ENCODE measurements around the gene SALL2. TPM values are rescaled to one million over a fixed set of nuclear protein-coding genes. Genes with fewer than 3 reads are reported as not detected.

The SALL2 gene
- total RNA-seq, 1 donor from 2014 or later: 38.4 TPM

GRCh38 chr14:21514341-21514740 lies 11.8 kb downstream of the SALL2 start:
- TF ChIP-seq CTCF (IDR thresholded peaks at IDR 0.05; ENCODE audit: unreplicated experiment): no peak
- Mint-ChIP-seq H3K27ac (ENCODE audit: unreplicated experiment) (no peak overlapping the region), H3K4me3 (ENCODE audit: unreplicated experiment) (no peak overlapping the region), H3K36me3 (ENCODE audit: low read depth, unreplicated experiment) (peaks cover 6% of the 10 kb centered on the region), H3K9me3 (ENCODE audit: unreplicated experiment) (no peaks in the 10 kb centered on the region), H3K27me3 (ENCODE audit: unreplicated experiment) (peaks cover 7% of the 10 kb centered on the region), H3K4me1 (ENCODE audit: unreplicated experiment) (peaks cover 13% of the 10 kb centered on the region)
- no peak for DNase-seq (ENCODE audit: low spot score)

GRCh38 chr14:21510735-21511657 lies 15.2 kb downstream of the SALL2 start, which contains the start of gene METTL3:
Gene METTL3, minus strand, starts transcription at chr14:21511340. Its CDS starts 117 bp downstream, at chr14:21511223.
- H3K4me1 Mint-ChIP-seq (ENCODE audit: unreplicated experiment): peaks cover 17% of the 10 kb centered on the region
- peak; percentile 86 for DNase-seq (ENCODE audit: low spot score)
- TF ChIP-seq CTCF (IDR thresholded peaks at IDR 0.05; ENCODE audit: unreplicated experiment): no peak
- peak within 1 kb of the TSS; percentile 94 for H3K4me3 Mint-ChIP-seq (ENCODE audit: unreplicated experiment)
- H3K36me3 Mint-ChIP-seq (ENCODE audit: low read depth, unreplicated experiment): peaks cover 16% of the 10 kb centered on the region
- no peaks in the 10 kb centered on the region for H3K9me3 Mint-ChIP-seq (ENCODE audit: unreplicated experiment)
- peaks cover 7% of the 10 kb centered on the region for H3K27me3 Mint-ChIP-seq (ENCODE audit: unreplicated experiment)
- peak within 1 kb of the TSS; percentile 92 for H3K27ac Mint-ChIP-seq (ENCODE audit: unreplicated experiment)

GRCh38 chr14:21509432-21510143 lies 16.6 kb downstream of the SALL2 start:
- H3K9me3 Mint-ChIP-seq (ENCODE audit: unreplicated experiment): no peaks in the 10 kb centered on the region
- H3K27me3 Mint-ChIP-seq (ENCODE audit: unreplicated experiment): peaks cover 7% of the 10 kb centered on the region
- peak overlapping the region; percentile 94 for H3K4me3 Mint-ChIP-seq (ENCODE audit: unreplicated experiment)
- peaks cover 17% of the 10 kb centered on the region for H3K4me1 Mint-ChIP-seq (ENCODE audit: unreplicated experiment)
- no peak for TF ChIP-seq CTCF (IDR thresholded peaks at IDR 0.05; ENCODE audit: unreplicated experiment)
- peak overlapping the region; percentile 92 for H3K27ac Mint-ChIP-seq (ENCODE audit: unreplicated experiment)
- H3K36me3 Mint-ChIP-seq (ENCODE audit: low read depth, unreplicated experiment): peaks cover 16% of the 10 kb centered on the region
- DNase-seq (ENCODE audit: low spot score): no peak

DNA sequence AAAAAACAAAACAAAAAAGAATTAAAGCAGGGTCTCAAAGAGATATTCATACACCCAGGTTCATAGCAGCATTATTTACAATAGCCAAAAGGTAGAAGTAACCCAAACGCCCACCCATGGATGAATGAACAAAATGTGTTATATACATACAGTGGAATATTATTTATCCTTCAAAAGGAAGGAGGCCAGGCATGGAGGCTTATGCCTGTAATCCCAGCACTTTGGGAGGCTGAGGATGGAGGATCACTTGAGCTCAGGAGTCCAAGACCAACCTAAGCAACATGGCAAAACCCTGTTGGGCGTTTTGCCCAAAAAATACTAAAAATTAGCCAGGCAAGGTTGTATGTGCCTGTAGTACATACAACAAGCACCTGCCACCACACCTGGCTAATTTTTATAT lies 19.6 kb downstream of the SALL2 start:
- peaks cover 27% of the 10 kb centered on the region for H3K36me3 Mint-ChIP-seq (ENCODE audit: low read depth, unreplicated experiment)

More for the DNA sequence above, 19.6 kb downstream of the SALL2 start:
- Mint-ChIP-seq H3K9me3 (ENCODE audit: unreplicated experiment) (no peaks in the 10 kb centered on the region), H3K27ac (ENCODE audit: unreplicated experiment) (no peak overlapping the region), H3K4me3 (ENCODE audit: unreplicated experiment) (no peak overlapping the region), H3K4me1 (ENCODE audit: unreplicated experiment) (peaks cover 14% of the 10 kb centered on the region), H3K27me3 (ENCODE audit: unreplicated experiment) (peaks cover 6% of the 10 kb centered on the region)
- TF ChIP-seq CTCF (IDR thresholded peaks at IDR 0.05; ENCODE audit: unreplicated experiment): no peak
- DNase-seq (ENCODE audit: low spot score): no peak

All from endothelial cell (in vitro differentiated cells).